ENCODE results near the gene PKN2. TPM values are rescaled to one million over a fixed set of nuclear protein-coding genes. Genes with fewer than 3 reads are reported as not detected.

Gene PKN2
- total and polyA plus RNA-seq, 10 donors = 10.2 to 63.9 (median 45.3) TPM

DNA sequence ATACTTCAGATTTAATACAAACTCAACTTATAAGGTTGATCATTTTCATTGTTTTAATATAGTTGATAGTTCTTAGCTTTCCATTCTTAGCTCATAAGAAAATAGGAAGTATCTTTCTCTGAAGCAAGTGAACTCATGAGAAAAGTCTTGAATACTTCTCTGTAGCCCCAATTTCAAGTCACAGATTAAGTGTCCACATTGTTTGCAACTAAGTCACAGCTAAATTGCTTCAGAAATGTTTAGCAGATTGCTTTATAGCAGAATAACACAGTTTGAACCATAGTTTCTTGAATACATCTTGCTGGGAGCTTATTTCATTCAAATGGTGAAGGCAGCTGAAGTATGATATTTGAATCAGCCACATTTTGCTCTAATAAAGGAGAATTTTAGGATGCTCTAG lies 10.6 kb upstream of the PKN2 start:
- DNase-seq = no peak
- H3K27ac ChIP-seq = no peak overlapping the region
- H3K27me3 ChIP-seq (replicated peaks in 1 of 7) = no peaks in the 10 kb centered on the region
- no peaks in the 10 kb centered on the region for H3K4me1 ChIP-seq
- H3K36me3 ChIP-seq = no peaks in the 10 kb centered on the region
- intact Hi-C loops (cut with DNase I; ENCODE audit: low total_unique reads) = no loop called here
- no peak for TF ChIP-seq POLR2AphosphoS5 (IDR thresholded peaks at IDR 0.05)
- no peak for TF ChIP-seq POLR2A (IDR thresholded peaks at IDR 0.05)
- TF ChIP-seq, protein P1, sequence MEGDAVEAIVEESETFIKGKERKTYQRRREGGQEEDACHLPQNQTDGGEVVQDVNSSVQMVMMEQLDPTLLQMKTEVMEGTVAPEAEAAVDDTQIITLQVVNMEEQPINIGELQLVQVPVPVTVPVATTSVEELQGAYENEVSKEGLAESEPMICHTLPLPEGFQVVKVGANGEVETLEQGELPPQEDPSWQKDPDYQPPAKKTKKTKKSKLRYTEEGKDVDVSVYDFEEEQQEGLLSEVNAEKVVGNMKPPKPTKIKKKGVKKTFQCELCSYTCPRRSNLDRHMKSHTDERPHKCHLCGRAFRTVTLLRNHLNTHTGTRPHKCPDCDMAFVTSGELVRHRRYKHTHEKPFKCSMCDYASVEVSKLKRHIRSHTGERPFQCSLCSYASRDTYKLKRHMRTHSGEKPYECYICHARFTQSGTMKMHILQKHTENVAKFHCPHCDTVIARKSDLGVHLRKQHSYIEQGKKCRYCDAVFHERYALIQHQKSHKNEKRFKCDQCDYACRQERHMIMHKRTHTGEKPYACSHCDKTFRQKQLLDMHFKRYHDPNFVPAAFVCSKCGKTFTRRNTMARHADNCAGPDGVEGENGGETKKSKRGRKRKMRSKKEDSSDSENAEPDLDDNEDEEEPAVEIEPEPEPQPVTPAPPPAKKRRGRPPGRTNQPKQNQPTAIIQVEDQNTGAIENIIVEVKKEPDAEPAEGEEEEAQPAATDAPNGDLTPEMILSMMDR (IDR thresholded peaks at IDR 0.05 in 8 of 11, conservative IDR thresholded peaks at IDR 0.05 in 3 of 11) = no peak
- no peaks in the 10 kb centered on the region for H3K9me3 ChIP-seq
- no peak overlapping the region for H3K4me3 ChIP-seq

DNA sequence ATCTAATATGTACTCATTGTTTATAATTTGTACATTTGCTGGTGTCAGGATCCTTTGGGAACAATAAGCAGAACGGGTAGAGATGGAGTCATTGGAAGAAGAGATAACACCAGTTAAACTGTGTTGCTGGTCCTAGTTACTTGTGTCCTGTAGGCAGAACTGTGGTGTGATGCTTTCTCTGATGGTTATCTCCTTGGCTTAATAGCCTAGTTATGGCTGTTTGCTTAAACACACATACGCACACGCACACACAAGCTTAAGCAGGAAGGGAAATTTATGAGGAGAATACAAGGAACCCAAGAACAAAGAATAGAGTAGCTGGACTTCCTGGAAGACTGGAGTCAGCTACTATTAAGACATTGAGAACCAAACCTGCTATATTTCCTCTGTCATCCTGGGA lies 5.7 kb upstream of the PKN2 start:
- DNase-seq = no peak
- no peaks in the 10 kb centered on the region for H3K27me3 ChIP-seq (replicated peaks in 1 of 7)
- no peaks in the 10 kb centered on the region for H3K36me3 ChIP-seq
- no peaks in the 10 kb centered on the region for H3K9me3 ChIP-seq
- H3K27ac ChIP-seq = no peak overlapping the region
- WGBS, 5 donors = 88 to 95% (median 90%) methylated on average over 3 of the region's 3 CpGs
- intact Hi-C loops (cut with DNase I; ENCODE audit: low total_unique reads) = no loop called here
- H3K4me3 ChIP-seq = no peak overlapping the region
- peaks cover 0 to 17% (median 8%) of the 10 kb centered on the region in 6 donors for H3K4me1 ChIP-seq
- no peak for TF ChIP-seq POLR2AphosphoS5 (IDR thresholded peaks at IDR 0.05)
- TF ChIP-seq, protein P1 (IDR thresholded peaks at IDR 0.05 in 8 of 11, conservative IDR thresholded peaks at IDR 0.05 in 3 of 11) = no peak
- no peak for TF ChIP-seq POLR2A (IDR thresholded peaks at IDR 0.05)

DNA sequence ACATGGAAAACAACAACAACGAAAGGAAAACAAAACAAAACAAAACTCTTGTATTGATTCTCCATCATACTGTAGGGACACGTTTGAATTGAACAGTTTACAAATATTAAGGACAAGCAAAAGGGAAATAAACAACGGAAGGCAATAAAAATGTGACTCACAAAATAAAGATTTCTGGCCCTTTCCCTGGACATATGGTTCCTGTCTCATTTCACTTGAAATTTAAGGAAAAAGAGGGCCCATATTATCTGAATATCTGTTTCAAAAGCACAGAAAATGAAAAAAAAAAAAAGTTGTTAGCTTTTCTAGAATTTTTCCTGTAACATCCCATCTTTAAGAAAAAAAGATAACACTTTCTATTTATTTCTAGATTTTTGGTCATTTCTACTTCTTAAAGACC lies 3.6 kb upstream of the PKN2 start:
- Histone ChIP-seq H3K36me3 (no peaks in the 10 kb centered on the region), H3K27me3 (replicated peaks in 1 of 7) (no peaks in the 10 kb centered on the region), H3K4me1 (peaks cover 2 to 25% (median 13%) of the 10 kb centered on the region in 6 donors), H3K27ac (no peak overlapping the region), H3K9me3 (no peaks in the 10 kb centered on the region), H3K4me3 (no peak overlapping the region)
- WGBS, 5 donors = 60 to 85% (median 77%) methylated on average over 3 of the region's 3 CpGs
- TF ChIP-seq, protein P1 (IDR thresholded peaks at IDR 0.05 in 8 of 11, conservative IDR thresholded peaks at IDR 0.05 in 3 of 11) = no peak
- TF ChIP-seq POLR2A (IDR thresholded peaks at IDR 0.05) (no peak), POLR2AphosphoS5 (IDR thresholded peaks at IDR 0.05) (no peak)
- intact Hi-C loops (cut with DNase I; ENCODE audit: low total_unique reads) = loop anchor here (10.0 kb wide), 1 partner anchor 204 kb away; no protein-coding TSS in a partner anchor
- DNase-seq = no peak

DNA sequence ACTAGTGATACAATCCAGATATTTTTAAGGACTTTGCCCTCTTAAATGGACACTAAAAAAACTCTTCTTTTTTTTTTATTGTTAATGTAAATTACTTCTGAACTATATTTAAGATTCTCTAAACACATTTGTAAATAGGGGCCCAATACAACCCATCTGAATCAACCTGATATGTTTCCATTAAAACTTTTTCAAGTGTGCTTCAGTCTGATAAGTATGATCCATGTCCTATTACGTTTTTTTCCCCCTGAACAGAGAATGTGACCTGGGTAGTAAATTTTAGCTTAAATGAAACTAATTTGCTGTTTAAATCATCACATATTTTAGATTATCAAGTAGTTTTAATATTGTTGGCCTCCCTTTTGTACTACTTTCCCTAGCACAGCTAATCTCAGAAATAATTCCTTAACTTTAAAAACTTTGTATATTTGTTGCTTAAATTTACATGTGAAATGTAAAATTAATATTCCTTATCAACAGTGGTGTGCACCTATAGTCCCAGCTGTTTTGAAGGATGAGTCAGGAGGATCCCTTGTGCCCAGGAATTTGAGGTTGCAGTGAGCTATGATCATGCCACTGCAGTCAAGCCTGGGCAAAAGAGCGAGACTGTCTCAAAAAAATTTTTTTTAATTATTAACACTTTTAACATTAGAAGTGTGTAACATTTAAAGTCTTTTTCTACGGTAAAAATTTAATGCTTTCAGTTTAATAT lies 3.0 kb upstream of the PKN2 start:
- Histone ChIP-seq H3K36me3 (no peaks in the 10 kb centered on the region), H3K27me3 (replicated peaks in 1 of 7) (no peaks in the 10 kb centered on the region), H3K4me3 (no peak overlapping the region), H3K9me3 (no peaks in the 10 kb centered on the region), H3K4me1 (peaks cover 8 to 31% (median 19%) of the 10 kb centered on the region in 6 donors), H3K27ac (no peak overlapping the region)
- intact Hi-C loops (cut with DNase I; ENCODE audit: low total_unique reads) = loop anchor here (10.0 kb wide), 1 partner anchor 204 kb away; no protein-coding TSS in a partner anchor
- WGBS, 5 donors = 94 to 97% (median 96%) methylated on average over 3 of the region's 3 CpGs
- no peak for DNase-seq
- TF ChIP-seq POLR2A (IDR thresholded peaks at IDR 0.05) (no peak), POLR2AphosphoS5 (IDR thresholded peaks at IDR 0.05) (no peak)
- TF ChIP-seq, protein P1 (IDR thresholded peaks at IDR 0.05 in 8 of 11, conservative IDR thresholded peaks at IDR 0.05 in 3 of 11) = no peak
